SU-DHL-6 (cell line): Measurements from ENCODE around the gene TP63.

Experiments used
- H2AFZ ChIP-seq: fragments of 200-600 bp; sonication (generic); 2 replicates; pipeline ENCODE4 v1.6.1; 2014; ENCODE audit warnings: low read depth, mild to moderate bottlenecking, moderate library complexity, mixed read lengths, antibody characterized with exemption, low read length; ENCODE audit not compliant: severe bottlenecking
- H3F3A ChIP-seq: fragments of 200-600 bp; shearing (Covaris generic); 2 replicates; pipeline ENCODE4 v1.6.0; 2016; ENCODE audit warnings: antibody characterized with exemption, mild to moderate bottlenecking; ENCODE audit not compliant: insufficient read depth
- H3K27ac ChIP-seq: fragments of 200-600 bp; sonication (generic); 2 replicates; pipeline ENCODE4 v1.5.1; 2016; ENCODE audit warnings: low read depth, mild to moderate bottlenecking, low read length, moderate library complexity, mixed read lengths
- H3K27me3 ChIP-seq: fragments of 200-600 bp; sonication (generic), shearing (Covaris generic); 2 replicates; pipeline ENCODE4 v1.6.0; 2014; ENCODE audit warnings: mild to moderate bottlenecking, low read length
- H3K36me3 ChIP-seq: fragments of 200-600 bp; sonication (generic); 2 replicates; pipeline ENCODE4 v1.6.1; 2014; ENCODE audit warnings: mild to moderate bottlenecking, low read length, mixed read lengths
- H3K4me2 ChIP-seq: fragments of 300-600, 200-600 bp; shearing (Covaris generic), sonication (generic); 2 replicates; pipeline ENCODE4 v1.6.0; 2014; ENCODE audit warnings: low read length, low read depth, mild to moderate bottlenecking; ENCODE audit not compliant: poor library complexity, severe bottlenecking
- H3K4me3 ChIP-seq: fragments of 200-600 bp; sonication (generic); 2 replicates; pipeline ENCODE4 v1.5.1; 2014; ENCODE audit warnings: antibody characterized with exemption, low read length, mild to moderate bottlenecking, mixed read lengths; ENCODE audit not compliant: insufficient read depth, poor library complexity, severe bottlenecking
- H3K79me2 ChIP-seq: fragments of 200-600 bp; sonication (generic); 2 replicates; pipeline ENCODE4 v1.6.1; 2014; ENCODE audit warnings: mild to moderate bottlenecking, low read length, moderate library complexity; ENCODE audit not compliant: insufficient read depth
- H3K9ac ChIP-seq: fragments of 200-600 bp; sonication (generic); 2 replicates; pipeline ENCODE4 v1.7.0; 2014; ENCODE audit warnings: mild to moderate bottlenecking, low read length
- H3K9me2 ChIP-seq: fragments of 200-600 bp; sonication (generic); replicated peaks from 2 replicates; pipeline ENCODE4 v1.6.1; 2014; ENCODE audit warnings: low read length; ENCODE audit not compliant: insufficient read depth
- H3K9me3 ChIP-seq: fragments of 200-600 bp; sonication (generic); 2 replicates; pipeline ENCODE4 v1.6.1; 2014; ENCODE audit warnings: low read length, mixed read lengths; ENCODE audit not compliant: insufficient read depth
- H4K20me1 ChIP-seq: fragments of 200-600 bp; sonication (generic); 2 replicates; pipeline ENCODE4 v1.6.1; 2014; ENCODE audit warnings: low read depth, mild to moderate bottlenecking, antibody characterized with exemption, low read length, moderate library complexity, mixed read lengths
- CTCF ChIP-seq: fragments of 200-600 bp; sonication (generic); IDR thresholded peaks from one replicate; pipeline ENCODE4 v1.5.1; 2017; ENCODE audit warnings: antibody characterized with exemption, mild to moderate bottlenecking, low read length, moderate library complexity; ENCODE audit not compliant: insufficient read depth, poor library complexity, severe bottlenecking
- EZH2phosphoT487 ChIP-seq: fragments of 200-600 bp; sonication (generic), shearing (Covaris generic); conservative IDR thresholded peaks from 2 replicates; pipeline ENCODE4 v1.6.1; 2018; ENCODE audit warnings: mild to moderate bottlenecking, antibody characterized with exemption, low read length, moderate library complexity, mixed read lengths

The TP63 gene

DNA sequence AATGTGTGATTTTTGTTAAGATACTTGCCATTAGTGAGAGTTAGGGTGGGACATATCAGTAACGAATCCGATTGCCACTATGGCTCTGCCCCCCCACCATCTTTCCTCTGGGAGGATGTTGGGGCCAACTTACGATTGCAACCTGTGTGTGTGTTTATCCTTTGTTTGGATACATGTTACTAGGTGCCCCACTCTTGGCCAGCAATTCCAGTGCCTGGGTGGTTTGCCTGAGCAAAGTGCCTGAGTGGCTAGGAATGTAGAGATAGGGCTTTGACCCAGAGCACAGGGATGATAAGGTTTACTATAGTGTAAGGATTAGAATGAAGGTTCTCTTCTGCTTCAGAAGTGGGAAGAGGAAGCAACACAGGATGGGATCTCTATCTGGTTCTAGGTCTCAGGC is 231.8 kb downstream of the TP63 start:
- Histone ChIP-seq H3K36me3 (no peaks in the 10 kb centered on the region), H3K27me3 (no peaks in the 10 kb centered on the region), H3K4me3 (no peak overlapping the region), H3K9ac (no peak overlapping the region), H3K79me2 (no peaks in the 10 kb centered on the region), H3K4me2 (no peak overlapping the region), H2AFZ (no peak overlapping the region), H3K9me2 (no peaks in the 10 kb centered on the region), H4K20me1 (no peaks in the 10 kb centered on the region), H3K9me3 (no peaks in the 10 kb centered on the region), H3K27ac (no peak overlapping the region), H3F3A (no peaks in the 10 kb centered on the region)
- no peak for TF ChIP-seq CTCF
- no peak for TF ChIP-seq EZH2phosphoT487

DNA sequence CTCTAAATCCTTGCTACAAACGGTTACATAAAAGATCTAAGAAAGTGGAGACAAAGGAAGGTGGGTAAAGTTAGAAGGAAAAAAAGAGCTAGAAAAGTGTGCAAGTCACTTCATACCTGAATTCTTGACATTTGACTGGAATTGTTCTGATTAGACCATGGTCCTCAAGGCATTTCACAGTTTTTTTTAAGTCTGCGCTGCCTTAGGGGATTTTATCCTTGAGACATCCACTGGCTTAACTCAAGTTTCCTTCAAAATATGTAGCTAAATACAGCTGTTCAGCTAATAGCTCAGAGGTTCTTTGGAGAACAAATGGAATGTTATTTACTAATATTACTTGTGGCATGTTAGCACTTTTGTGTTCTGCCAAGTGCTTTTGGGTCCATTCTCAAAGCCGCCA is 236.9 kb downstream of the TP63 start:
- H3K4me3 ChIP-seq, result no peak overlapping the region
- H3K27ac ChIP-seq, result no peak overlapping the region
- no peaks in the 10 kb centered on the region for H4K20me1 ChIP-seq
- TF ChIP-seq EZH2phosphoT487, result no peak
- no peak for TF ChIP-seq CTCF
- H3F3A ChIP-seq, result no peaks in the 10 kb centered on the region
- no peaks in the 10 kb centered on the region for H3K36me3 ChIP-seq
- no peak overlapping the region for H3K9ac ChIP-seq
- no peaks in the 10 kb centered on the region for H3K9me2 ChIP-seq
- H3K4me2 ChIP-seq, result no peak overlapping the region
- H2AFZ ChIP-seq, result no peak overlapping the region
- no peaks in the 10 kb centered on the region for H3K27me3 ChIP-seq
- H3K79me2 ChIP-seq, result no peaks in the 10 kb centered on the region
- H3K9me3 ChIP-seq, result no peaks in the 10 kb centered on the region

DNA sequence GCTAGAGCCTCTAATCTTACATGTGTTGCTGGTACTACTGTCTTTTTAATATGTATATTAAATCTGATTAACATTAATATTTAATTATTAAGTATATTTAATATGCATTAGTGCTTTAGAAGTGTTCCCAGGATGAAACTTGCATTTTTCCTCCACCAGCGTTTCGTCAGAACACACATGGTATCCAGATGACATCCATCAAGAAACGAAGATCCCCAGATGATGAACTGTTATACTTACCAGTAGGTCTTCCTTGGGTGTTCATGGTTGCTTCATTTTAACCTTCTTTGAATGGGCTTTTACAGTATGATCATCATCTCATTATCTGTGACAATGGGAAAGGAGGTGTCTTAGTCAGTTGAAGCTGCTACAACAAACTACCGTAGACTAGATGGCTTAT is 238.0 kb downstream of the TP63 start:
- H3K9ac ChIP-seq, result no peak overlapping the region
- no peaks in the 10 kb centered on the region for H3K9me2 ChIP-seq
- no peaks in the 10 kb centered on the region for H3K27me3 ChIP-seq
- H3K4me2 ChIP-seq, result no peak overlapping the region
- H3K79me2 ChIP-seq, result no peaks in the 10 kb centered on the region
- H3K36me3 ChIP-seq, result no peaks in the 10 kb centered on the region
- no peaks in the 10 kb centered on the region for H3F3A ChIP-seq
- H3K4me3 ChIP-seq, result no peak overlapping the region
- no peaks in the 10 kb centered on the region for H3K9me3 ChIP-seq
- H4K20me1 ChIP-seq, result no peaks in the 10 kb centered on the region
- TF ChIP-seq CTCF (no peak), EZH2phosphoT487 (no peak)
- H3K27ac ChIP-seq, result no peak overlapping the region
- H2AFZ ChIP-seq, result no peak overlapping the region

DNA sequence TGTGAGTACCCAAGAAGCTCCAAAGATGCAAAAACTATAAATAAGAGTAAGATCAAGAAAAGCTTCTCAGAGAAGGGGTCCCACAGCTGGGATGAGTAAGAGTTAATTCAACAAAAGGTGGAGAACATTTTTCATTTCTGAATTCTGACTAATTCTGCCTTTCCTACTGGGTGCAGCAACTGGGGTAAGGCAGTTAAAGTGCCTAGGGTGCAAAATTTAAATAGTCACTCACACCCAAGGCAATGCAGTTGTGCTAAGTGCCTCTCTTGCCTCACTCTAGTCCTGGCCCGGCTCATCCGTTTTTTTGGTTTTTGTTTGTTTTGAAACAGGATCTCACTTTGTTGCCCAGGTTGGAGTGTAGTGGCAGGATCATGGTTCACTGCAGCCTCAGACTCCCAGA is 240.2 kb downstream of the TP63 start:
- no peak for TF ChIP-seq EZH2phosphoT487
- TF ChIP-seq CTCF, result no peak
- no peaks in the 10 kb centered on the region for H4K20me1 ChIP-seq

More for the DNA sequence above, 240.2 kb downstream of the TP63 start:
- Histone ChIP-seq H2AFZ (no peak overlapping the region), H3K27ac (no peak overlapping the region), H3K79me2 (no peaks in the 10 kb centered on the region), H3K9me3 (no peaks in the 10 kb centered on the region), H3K36me3 (no peaks in the 10 kb centered on the region), H3F3A (no peaks in the 10 kb centered on the region), H3K9me2 (no peaks in the 10 kb centered on the region), H3K4me3 (no peak overlapping the region), H3K27me3 (no peaks in the 10 kb centered on the region), H3K4me2 (no peak overlapping the region), H3K9ac (no peak overlapping the region)
